Measurements from ENCODE around the gene TBC1D22A.

Gene TBC1D22A

DNA sequence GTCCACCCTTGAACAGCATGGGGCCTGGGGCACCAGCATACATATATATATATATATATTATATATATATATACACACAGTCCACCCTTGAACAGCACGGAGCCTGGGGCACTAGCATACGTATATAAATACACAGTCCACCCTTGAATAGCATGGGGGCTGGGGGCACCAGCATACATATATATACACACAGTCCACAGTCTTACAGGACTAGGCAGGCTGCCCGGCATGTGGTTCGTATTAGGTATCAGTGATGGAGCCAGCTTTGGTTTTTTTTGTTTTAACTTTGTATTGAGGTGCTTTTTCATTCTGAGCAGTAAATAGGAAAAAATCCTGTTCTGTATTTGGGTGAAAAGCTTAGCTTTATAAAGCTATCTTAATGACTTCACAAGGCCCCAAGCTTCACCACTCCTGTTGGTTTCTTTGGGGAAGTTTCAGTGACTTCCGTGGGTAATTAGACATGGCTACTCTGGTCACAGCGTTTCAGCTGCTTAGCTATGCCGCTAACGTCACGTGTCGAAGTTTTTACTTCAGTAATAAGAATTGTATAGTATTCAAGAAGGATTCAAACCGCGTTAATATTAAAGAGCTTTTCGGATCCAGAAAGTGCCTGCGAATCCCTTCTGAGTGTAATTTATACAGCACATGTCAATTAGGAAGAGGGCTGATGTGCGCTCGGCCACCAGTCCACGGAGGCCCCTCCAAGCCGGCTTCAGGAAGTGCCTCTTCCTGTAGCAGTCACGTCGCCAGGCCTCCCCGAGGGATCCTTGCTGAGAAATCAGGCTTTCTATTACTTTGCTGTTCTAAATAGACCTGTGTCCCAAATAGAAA is 179.7 kb downstream of the TBC1D22A start:
- peak; percentile 30 for DNase-seq

DNA sequence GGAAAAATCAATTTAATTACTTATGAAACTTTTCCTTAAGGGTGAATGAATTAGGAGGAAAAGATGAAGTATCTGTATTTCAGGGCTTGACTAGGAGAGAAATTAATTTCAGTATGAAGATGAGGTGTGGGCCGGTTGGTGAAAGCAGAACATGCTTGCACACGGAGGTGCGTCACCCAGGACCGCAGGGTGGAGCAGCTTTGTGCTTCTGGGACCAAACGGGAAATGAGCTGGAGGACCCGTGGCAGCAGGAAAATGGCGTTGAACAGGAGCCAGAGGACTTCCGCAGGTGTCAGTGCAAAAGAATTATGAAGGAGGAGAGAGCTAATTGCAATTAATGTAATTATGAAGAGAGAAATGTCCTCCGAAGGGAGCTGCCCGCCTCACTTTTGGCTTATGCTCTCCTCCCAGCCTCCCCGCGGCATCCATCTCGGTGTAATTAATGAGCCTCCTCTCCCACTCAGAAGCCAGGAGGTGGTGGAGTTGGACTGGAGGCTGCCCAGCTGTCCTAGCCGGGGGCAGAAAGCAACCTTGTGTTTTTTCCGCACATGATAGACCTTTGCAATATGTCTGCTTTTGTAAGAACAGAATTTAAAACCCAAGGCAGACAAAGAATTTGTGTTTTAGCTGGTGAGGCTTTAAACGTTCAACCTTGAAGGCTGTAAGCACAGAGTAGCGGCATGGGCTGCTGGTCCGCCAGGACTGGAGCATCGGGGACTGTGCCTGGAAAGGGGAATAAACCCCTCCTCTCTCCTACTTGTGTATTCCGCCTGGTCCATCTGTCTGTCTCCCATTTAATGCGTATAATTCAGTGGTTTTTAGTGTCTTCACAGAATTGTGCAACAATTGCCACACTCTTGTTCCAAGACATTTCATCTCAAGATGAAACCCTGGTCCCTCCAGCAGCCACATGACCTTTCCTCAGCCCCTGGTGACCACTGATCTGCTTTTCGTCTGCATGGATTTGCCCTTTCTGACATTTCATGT is 180.6 kb downstream of the TBC1D22A start:
- no peak for DNase-seq

DNA sequence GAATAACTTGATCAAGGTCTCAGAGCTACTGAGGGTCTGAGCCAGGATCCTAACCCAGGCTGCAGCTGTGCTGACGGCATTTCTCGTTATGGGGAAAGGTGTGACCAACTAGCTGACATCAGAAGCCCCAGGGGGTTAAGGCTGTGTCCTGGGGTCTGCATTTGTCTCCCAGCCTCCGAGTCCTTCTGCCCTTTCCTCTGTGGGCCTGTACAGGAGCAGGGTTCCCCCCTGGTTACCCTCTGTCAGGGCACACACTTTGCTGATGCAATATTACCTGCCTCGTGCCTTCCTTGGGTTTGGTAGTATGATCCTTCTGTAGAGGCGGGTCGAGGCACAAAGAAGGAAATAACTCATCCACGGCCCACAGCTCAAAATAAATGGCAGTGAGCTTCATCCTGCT is 183.0 kb downstream of the TBC1D22A start:
- DNase-seq, result no peak

DNA sequence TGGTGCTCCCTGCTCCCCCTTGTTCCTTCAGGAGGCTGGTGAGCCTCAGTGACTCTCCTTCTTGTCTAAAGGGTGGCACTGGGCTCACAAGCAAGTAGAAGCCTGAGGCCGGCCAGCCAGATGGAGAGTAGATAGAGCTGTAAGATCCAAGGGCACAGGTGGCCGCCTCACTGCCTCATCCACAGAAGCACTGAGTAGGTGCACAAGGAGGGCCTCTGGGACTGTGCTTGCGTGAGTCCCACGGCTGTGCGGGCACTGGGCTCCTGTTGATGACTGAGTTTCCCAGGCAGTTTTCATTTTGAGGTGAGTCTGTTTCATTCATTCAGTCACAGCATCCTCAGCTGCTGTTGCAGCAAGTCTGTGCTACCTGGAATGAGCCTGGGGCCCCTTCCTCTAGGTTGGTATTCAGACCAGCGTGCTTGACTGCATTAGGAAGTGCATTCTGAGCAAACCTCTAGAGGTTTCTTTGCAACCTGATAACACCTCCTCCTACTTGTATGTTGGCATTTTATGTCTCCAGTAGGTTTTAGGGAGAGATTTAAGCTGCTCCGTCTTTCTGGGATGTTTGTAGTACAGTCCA is 184.0 kb downstream of the TBC1D22A start:
- DNase-seq, result peak; percentile 38

DNA sequence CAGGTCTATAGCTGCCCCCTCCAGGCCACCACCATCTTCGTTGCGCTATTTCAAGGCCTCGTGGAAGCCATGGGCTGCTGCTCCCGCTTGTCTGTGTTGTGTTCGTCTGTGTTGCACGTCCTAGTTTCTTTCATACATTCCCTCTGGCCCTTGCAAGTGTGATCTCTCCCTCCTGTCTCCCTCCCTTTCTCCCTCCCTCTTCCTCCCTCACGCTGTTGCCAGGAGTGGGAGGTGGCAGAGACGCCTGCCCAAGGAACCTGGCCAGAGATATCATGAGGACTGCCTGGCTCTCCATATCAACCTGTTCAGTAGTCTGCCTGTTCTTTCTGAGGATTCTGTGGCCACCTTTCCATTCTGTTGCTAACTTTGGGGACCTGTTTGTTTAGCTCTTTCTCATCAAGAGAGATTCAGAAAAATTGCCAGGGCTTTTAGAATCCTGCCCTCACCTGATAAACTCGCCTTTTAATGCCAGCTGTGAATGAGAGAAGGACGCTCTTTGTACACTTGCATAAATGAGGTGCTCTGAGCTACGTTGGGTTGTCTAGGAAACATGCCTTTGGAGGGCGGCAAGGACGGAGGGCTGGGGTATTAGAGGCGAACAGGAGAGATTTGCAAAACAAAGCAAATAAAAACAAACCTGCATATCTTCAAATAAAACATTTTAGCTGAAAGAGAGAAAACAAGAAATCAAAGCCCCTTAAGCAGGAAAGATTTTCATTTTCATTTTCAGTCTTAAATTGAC is 185.2 kb downstream of the TBC1D22A start:
- peak; percentile 7 for DNase-seq

DNA sequence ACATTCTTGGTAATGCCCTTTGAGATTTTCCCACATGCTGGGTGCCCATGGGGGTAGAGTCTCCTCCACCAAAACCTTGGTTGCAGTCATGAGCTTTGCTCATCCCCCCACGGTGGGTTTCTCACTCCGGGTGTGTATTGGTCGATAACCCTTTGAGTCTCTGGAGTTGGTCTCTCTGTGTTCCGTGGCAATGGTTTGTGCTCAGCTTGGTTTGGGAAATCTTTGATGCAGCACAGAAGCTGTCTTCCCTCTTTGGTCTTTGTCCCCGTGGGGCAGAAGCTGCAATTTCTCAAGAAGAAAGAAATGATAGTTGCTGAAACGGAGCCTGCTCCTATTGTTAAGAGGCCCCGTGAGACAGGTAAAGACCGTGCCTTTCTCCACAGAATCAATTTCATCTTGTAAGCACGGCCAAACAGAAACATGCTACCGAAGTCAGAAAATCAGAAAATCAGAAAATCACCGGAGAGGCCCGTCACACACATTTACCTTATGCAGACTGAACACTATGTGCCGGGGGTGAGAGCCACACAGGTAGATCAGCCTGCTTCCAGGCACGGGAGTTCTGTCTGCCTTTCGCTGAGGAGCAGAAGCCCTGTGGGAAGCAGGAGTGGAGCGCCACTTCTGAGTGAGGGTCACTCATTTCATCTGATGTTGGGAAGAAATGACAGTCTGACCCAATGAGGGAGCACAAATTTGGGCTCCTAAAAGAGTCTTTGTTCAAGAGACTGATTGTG is 186.1 kb downstream of the TBC1D22A start:
- DNase-seq, result peak; percentile 44

DNA sequence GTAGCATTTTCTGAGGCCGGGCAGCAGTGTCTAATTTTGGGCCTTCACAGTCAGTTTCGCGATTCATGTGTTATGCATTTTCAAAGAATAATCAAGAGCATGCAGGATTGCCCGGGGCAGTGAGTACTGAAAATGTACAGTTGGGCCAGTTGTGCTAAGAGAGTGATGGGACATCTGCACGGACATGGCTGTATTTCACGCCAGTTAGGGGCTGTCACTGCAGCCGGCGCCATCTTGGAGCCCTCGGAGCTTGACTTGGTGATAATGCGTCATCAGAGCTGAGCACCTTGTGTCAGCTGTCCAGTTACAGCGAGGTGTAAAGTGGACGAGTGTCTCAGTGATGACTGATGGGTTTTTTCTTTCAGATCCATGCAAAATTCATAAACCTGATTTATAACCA is 188.9 kb downstream of the TBC1D22A start:
- peak; percentile 33 for DNase-seq

DNA sequence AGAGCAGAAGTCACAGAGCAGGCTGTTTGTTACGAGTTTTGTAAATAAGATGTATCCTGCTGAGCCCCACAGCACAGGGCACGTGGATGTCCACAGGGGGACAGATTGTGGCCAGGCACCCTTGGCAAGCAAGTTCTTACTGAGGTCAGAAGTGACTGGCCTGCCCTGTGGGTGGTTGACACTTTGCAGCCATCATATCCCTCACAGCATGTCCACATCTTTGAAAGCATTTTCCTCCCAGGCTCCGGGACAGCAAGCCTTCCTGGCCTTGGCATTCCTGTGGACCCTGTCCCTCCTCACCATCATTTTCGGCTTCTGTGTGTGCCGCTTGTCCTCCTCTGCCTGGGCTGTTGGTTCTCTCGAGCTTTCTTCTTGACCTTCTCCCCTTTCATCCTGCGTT is 189.5 kb downstream of the TBC1D22A start:
- DNase-seq, result no peak

DNA sequence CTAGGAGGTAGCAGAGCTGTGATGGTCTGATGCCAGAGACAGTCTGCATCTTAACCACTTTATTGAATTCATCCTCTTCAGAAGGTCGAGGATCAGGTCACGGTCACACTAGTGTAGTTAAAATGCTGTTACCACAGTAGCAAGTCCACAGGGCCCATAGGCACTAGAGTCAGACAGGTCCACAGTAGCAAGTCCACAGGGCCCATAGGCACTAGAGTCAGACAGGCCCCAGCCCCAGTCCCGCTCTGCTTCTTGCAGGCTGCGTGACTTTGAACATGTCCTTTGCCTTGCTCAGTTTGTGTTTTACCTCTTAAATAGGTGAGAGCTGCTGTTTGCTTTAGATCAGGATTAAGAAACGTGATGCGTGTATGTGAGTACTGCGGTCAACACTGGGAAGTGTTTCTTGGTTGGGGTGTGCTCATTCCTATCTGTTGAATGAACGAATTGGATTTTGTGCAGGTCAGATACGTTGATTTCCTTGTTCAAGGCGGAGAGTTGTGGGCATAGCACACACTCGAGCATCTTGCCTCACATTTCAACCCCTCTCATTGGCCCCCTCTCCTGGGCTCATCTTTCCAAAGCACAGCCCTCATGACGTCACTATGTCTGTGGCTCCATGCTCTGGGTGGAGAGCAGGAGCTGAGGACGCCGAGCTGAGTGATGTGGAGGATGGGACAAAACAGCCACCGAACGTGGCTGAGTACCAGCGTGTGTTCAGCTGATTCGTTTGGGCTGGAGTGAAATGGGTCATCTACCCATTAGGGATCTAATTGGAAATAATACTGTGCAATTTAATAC is 191.7 kb downstream of the TBC1D22A start:
- DNase-seq, result no peak

DNA sequence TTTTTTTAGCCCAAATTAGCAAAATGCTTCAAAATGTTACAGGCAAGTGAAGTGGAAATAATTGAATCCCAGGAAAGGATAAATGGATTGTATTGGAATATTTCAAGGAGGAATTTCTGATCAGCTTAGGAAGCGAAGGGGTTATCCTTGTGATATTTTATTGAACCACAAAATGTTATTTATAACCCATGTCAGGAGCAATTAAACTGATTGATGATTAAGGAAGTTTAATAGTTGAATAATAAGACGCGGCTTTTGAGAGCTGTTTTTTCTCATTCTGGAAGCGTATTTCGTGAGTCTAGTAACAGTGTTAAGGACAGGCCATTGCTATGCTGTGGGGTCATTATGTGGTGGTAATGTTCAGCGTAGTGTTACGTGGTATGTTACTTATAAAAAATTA is 192.3 kb downstream of the TBC1D22A start:
- DNase-seq, result no peak

DNA sequence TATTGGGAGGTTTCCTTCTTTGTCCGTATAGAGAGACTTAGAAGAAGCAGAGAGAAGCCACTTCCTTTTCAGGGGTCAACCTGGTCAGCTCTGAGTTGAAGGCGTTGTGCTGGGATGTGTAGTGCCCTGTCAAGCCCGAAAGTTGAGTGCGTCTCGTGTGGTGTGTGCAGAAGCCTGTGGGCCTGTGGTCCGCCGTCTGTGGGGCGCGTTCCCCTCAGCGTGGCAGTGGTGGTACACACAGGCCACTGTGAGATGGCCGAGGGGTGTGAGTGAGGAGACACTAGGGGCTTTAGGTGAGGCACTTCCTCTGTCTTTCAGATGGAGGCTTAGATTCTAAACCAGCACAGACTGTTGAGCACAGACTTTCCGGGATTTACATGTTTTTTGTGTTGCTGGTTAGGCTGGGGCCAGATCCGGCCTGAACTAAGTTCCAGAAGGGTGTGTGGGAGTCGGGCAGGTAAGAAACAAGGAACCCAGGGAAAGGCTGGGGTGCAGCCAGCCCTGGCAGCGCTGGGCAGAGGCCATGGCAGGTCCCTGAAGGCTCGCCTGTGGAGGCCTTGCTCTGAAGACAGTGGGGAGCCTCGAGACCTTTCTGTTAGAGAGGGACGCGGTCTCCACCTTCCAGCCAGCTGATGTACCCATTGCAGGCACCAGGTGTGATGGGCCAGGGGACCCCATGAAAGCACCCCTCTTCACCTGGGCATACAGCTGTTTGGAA is 194.2 kb downstream of the TBC1D22A start:
- no peak for DNase-seq

DNA sequence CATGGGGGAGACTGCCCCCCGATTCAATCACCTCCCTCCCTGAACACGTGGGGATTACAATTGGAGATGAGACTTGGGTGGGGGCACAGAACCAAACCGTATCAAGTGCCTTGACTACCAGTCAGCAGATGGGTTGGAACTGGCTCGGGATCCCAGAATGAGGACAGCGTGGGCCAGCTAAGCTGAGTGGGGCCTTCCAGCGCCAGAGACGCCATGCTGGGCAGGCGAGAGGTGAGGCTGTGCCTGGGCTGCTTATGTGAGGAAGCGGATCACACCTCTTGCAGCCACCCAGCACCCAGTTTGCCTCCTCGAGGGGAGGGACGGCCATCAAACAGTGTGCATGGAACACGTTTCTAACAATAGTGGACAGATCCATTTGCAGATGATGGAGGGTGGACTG is 195.1 kb downstream of the TBC1D22A start:
- DNase-seq, result no peak

DNA sequence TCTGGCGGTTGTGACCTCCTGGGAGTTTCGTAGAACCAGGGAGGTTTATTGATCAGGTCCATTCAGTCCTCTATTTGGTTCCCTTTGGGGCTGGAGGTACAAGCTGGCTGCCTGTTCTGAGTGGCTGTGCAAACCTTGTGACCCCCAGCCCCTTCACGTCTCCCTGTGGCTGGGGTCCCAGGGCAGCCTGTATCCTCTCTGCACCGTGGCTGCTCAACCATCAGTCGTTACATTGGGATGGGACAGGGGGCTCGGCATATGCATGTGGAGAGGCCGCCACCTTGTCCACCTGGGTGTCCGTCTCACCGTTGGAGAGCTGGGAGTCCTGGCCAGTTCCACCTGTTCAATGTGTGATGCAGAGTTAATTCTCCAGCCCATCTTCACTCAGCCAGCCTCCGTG is 195.7 kb downstream of the TBC1D22A start:
- DNase-seq, result no peak

DNA sequence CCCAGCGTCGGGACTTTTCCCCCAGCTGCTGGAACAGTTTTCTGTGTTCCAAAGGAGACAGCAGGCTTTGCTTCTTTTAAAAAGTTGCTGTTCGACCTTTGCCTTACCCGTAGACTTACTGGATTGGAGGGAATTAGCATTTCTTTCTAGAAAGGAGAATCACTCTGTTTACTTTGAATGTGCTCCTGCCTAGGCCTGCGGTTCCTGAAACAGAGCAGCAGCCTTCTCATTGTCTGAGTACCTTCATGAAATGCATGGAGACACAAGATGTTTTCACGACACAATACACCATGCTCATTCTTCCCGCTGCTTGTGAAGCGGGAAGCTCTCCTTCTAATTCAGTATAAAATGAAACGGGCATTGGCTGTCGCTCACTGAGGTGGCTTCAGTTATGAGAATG is 196.2 kb downstream of the TBC1D22A start:
- no peak for DNase-seq

DNA sequence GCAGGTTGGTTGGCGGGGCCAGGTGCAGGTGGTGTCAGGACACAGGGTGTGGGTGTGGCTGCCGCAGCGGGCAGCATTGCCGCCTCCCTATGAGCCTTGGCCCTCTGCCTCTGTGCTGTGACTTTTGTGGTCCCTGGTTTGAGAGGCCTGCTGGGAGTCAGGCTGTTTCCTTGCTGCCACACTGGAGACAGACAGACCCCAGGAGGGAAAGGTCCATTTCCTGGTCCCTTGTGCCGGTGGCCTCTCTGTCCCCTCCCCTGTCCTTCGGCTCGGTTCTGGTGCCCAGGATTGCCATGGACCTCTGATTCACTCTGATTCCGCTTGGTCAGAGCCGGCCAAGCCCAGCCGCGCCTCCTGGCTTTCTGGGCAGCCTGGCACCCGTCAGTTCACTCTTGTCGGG is 196.9 kb downstream of the TBC1D22A start:
- DNase-seq, result no peak

DNA sequence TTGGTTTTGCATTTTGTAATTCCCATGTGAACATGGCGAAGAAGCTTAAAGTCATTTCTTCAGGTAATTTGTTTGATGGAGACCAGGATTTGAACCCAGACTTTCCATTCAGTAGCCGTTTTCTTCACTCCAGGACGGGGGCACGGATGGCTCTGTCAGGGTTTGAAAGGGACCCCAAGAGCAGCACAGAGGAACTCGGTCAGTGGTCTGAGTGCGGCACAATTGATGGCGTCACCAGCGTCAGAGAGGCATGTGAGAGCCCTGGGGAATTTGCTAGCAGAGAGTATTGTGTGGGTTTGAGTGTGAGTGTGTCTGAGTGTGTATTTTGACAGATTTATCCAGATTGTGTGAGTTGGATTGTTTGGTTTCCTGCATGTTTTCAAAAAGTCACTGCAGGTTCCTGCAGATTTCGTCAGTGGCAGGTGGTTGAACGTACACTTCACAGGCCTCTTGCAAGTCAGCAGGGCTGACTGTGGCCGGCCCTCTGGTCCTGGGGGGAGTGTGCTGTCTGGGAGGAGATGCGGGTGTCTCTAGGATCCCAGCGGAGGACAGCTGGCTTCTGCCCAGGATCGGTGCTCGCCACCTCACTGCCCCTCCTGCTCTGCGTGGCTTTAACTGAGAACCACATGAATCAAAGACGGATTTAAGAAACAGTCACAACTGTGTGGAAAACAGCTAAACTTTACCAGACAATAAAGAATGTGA is 199.3 kb downstream of the TBC1D22A start:
- DNase-seq, result no peak

DNA sequence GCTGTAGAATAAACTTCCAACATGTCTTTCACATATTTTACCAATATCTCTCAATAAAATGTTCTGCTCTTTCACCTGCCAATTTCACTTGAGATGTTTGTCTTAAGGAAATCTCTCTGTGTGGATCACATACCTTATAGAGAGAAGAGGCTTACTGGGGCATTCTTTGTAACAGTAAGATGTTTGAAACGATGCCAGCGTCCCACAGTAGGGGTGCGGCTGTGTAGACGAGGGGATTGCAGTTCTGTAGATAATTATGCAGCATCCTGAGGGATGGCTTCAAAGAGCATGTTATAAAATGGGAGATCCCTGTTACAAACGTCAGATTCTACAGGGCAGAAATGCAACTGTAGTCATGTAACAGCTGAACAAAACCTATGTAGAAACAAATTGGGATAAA is 200.0 kb downstream of the TBC1D22A start:
- DNase-seq, result no peak

DNA sequence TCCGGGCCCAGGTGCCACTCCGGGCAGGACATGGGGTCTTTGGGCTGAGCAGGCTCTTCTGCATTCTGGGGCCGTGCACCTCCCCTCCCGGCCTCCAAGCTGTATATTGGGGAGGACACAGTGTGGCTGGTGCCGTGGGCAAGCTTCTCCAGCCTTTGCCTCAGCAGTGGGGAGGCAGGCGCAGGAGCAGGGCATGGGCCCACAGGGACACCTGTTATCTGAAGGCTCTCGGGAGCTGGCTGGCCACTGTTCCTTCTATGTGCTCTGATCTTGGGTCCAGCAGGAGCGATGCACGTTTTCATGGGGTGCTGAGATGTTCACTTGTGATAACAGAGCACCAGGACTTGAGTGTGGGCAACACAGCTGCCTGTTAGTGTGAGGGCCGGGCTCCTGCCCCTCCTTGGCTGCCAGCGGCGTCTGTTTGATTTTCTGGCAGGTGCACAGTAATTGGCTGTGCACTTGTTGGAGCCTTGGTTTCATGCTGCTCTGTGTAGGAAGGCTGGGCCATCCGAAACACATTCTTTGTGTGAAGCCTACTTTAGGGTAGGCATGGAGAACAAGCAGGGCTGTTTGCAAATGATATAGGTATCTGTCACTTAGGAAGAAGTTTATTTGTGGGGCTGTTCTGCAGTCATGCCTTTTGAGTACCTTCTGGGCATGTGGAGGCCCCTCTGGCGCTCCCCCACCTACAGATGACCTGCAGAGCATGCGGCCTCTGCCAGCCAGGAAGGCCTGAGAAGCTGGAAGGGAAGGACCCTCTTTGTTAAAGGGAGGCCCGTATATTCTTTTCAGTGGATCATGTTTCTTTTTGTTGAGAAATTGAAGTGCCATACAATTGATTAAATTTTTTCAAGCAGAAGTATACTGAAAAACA is 201.5 kb downstream of the TBC1D22A start:
- DNase-seq, result no peak
